Duodenal mucosa (tissue), 2 donors: ENCODE measurements around the gene MLH3.

ENCODE experiments used
- H3K27ac ChIP-seq: one replicate; pipeline ENCODE4 v1.7.0; 2013; ENCODE audit warnings: low read depth, low read length
- H3K27me3 ChIP-seq, 2 donors: one replicate each; pipeline ENCODE4 v1.7.0; 2013; ENCODE audit warnings: low read length in 2 of 2, control low read depth in 1 of 2; ENCODE audit not compliant: insufficient read depth in 2 of 2, control insufficient read depth in 1 of 2
- H3K36me3 ChIP-seq, 2 donors: one replicate each; pipeline ENCODE4 v1.7.0; 2013; ENCODE audit warnings: low read length in 2 of 2, control low read depth in 1 of 2; ENCODE audit not compliant: insufficient read depth in 2 of 2, control insufficient read depth in 1 of 2
- H3K4me1 ChIP-seq, 2 donors: one replicate each; pipeline ENCODE4 v1.7.0; 2013; ENCODE audit warnings: low read length in 2 of 2, control low read depth in 1 of 2; ENCODE audit not compliant: insufficient read depth in 2 of 2, control insufficient read depth in 1 of 2
- H3K4me3 ChIP-seq, 2 donors: one replicate each; pipeline ENCODE4 v1.7.0; 2013; ENCODE audit warnings: low read length in 2 of 2, low read depth in 1 of 2
- H3K9ac ChIP-seq, 2 donors: one replicate each; pipeline ENCODE4 v1.7.0; 2013; ENCODE audit warnings: low read length in 2 of 2, low read depth in 1 of 2
- H3K9me3 ChIP-seq, 2 donors: one replicate each; pipeline ENCODE4 v1.7.0; 2013; ENCODE audit warnings: low read length in 2 of 2, control low read depth in 1 of 2; ENCODE audit not compliant: control insufficient read depth in 1 of 2

Gene MLH3

DNA sequence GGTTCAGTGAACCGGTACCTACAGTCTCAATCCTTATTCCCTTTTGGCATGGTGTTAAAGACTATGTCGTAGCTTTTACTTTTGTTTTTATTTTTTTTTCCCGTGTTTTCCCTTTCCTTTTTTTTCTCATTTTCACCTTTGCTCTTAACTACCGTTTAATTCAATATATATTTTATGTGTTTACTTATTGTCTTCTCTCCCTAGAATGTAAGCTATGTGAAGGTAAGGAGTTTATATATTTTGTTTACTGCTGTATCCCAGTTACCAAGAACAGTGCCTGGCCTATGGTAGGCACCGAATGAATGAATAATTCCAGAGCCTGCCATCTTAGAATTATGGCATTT, 261 bp upstream of the MLH3 start:
- Histone ChIP-seq H3K27me3 (no peaks in the 10 kb centered on the region), H3K9me3 (no peaks in the 10 kb centered on the region), H3K4me3 (peak overlapping the region; percentile 67 to 78), H3K9ac (peak overlapping the region; percentile 45 to 93), H3K4me1 (peaks cover 9 to 15% of the 10 kb centered on the region in 2 donors), H3K27ac (peak overlapping the region; percentile 82), H3K36me3 (no peaks in the 10 kb centered on the region)

DNA sequence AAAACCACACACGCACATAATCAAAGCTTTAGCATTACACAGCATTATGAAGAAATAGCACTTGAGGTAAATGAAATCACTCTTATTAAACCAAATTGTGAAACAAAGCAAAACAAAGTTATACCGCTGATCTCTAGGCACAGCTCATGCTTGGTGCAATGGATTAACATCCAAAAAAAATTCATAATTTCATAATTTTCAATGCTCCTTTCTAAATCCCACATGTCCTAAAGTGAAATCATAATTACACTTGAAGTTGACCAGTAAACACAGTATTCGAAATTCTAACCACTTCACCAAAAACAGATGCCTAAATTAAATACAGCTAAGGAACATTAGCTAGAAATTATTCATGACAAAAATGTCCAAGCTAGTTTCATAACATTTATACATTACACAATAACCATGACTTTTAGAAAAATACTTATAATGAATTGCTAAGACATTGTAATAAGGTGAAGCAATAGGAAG, 1.5 kb downstream of the MLH3 start:
- H3K4me3 ChIP-seq = no peak overlapping the region

DNA sequence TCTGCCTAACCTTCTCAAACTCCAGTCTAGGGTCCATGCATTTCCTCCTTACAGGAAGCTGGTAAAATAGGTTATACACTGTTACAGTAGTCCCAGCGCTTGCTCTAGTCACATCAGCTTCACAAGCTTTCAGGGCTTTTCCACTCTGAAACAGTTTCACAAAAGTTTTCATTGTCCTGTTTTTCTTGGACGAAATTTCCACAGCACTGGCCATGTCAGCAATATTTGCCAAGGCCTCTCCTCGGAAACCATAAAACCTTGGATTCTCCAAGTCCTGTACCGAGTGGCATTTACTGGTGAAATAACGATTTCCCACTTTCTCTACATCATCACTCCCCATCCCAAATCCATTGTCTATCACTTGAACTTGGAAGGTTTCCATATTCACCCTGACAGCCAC, 2.1 kb downstream of the MLH3 start:
- Histone ChIP-seq H3K4me1 (peaks cover 13 to 26% of the 10 kb centered on the region in 2 donors), H3K9ac (no peak overlapping the region), H3K9me3 (no peaks in the 10 kb centered on the region), H3K27ac (no peak overlapping the region), H3K27me3 (no peaks in the 10 kb centered on the region), H3K36me3 (no peaks in the 10 kb centered on the region), H3K4me3 (no peak overlapping the region)

More for the DNA sequence above, 1.5 kb downstream of the MLH3 start:
- no peaks in the 10 kb centered on the region for H3K36me3 ChIP-seq
- H3K9me3 ChIP-seq = no peaks in the 10 kb centered on the region
- no peak overlapping the region for H3K27ac ChIP-seq
- H3K9ac ChIP-seq = no peak overlapping the region
- H3K27me3 ChIP-seq = no peaks in the 10 kb centered on the region
- H3K4me1 ChIP-seq = peaks cover 11 to 20% of the 10 kb centered on the region in 2 donors

DNA sequence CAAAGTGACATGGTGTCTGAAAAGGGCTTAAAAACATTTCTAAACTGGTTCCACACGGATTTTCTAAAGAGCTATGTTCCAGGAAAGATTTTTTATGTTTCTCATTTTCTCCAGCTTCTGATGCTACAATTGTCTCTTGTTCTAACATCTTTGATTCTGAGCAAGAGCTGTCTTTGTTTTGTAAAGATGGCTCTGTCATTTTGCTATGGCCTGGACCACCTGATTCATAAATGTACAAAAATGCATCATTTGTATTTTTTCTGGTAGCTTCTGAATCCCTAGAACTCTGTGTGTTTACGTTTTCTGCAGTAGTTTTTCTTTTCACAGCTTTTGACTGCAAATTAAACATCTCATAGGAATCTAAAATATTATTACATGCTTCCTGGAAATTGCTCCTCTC, 3.2 kb downstream of the MLH3 start:
- Histone ChIP-seq H3K9ac (no peak overlapping the region), H3K4me3 (no peak overlapping the region), H3K4me1 (peaks cover 13 to 26% of the 10 kb centered on the region in 2 donors), H3K27me3 (no peaks in the 10 kb centered on the region), H3K9me3 (no peaks in the 10 kb centered on the region), H3K27ac (no peak overlapping the region), H3K36me3 (no peaks in the 10 kb centered on the region)

DNA sequence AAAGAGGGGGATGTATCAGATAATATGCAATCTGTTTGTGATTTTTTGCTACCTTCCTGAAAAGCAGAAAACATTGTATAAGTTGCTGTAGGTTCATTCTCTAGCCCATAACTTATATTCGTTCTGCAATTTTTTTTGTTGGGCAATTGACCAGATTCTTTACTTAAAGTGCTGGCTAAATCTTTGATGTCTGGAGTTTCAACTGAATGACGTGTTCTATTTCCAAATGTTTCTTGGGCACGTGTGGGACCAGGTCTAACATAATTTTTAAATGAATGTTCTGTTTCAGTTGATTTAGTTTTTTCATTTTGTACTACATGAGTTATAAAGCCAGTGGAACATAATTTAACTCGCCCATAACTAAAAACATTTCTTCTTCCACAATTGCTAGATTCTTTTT, 3.8 kb downstream of the MLH3 start:
- no peaks in the 10 kb centered on the region for H3K9me3 ChIP-seq
- H3K9ac ChIP-seq = no peak overlapping the region
- H3K27me3 ChIP-seq = no peaks in the 10 kb centered on the region
- H3K27ac ChIP-seq = no peak overlapping the region
- no peak overlapping the region for H3K4me3 ChIP-seq
- no peaks in the 10 kb centered on the region for H3K36me3 ChIP-seq
- peaks cover 13 to 27% of the 10 kb centered on the region in 2 donors for H3K4me1 ChIP-seq

DNA sequence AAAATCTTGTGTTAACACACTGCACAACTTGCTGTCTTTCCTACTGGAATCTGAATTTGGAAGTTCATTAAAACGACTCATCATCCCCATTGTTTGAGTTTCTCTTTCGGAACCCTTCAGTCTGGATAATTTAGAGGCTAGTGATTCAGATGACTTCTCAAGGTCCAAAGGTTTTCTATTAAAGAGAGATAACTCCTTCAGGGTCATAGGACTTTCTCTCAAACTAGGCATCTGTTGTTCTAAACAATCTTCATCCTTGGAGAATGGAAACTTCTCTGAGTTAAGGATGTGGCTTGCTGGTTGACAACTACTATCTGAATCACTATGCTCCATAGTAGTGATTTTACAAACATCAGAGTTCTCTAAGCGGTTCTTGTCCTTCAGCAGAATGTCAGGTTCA, 4.4 kb downstream of the MLH3 start:
- no peak overlapping the region for H3K27ac ChIP-seq
- peaks cover 16 to 33% of the 10 kb centered on the region in 2 donors for H3K4me1 ChIP-seq
- no peak overlapping the region for H3K4me3 ChIP-seq

DNA sequence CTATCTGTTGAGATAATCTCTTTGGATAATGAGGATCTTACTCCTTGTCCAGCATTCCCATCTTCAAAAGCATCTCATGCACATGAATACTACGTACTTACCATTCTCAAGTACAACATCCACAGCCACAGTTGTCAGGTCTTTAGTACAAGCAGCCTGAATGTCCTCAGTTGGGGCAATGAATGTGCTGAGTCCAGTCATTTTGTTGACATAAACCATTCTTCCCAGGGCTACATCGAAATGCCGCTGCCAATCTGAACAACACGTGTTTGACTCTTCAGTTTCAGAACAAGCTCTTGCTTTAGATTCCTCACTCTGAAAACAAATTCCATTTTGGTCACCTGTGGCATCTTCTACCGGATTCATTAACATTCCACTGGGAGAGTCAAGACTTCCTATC, 5.0 kb downstream of the MLH3 start:
- Histone ChIP-seq H3K9ac (no peak overlapping the region), H3K4me3 (no peak overlapping the region), H3K27ac (no peak overlapping the region), H3K36me3 (peaks cover 0 to 2% of the 10 kb centered on the region in 2 donors), H3K27me3 (no peaks in the 10 kb centered on the region), H3K9me3 (no peaks in the 10 kb centered on the region), H3K4me1 (peaks cover 23 to 37% of the 10 kb centered on the region in 2 donors)

More for the DNA sequence above, 4.4 kb downstream of the MLH3 start:
- Histone ChIP-seq H3K9ac (no peak overlapping the region), H3K9me3 (no peaks in the 10 kb centered on the region), H3K36me3 (no peaks in the 10 kb centered on the region), H3K27me3 (no peaks in the 10 kb centered on the region)

DNA sequence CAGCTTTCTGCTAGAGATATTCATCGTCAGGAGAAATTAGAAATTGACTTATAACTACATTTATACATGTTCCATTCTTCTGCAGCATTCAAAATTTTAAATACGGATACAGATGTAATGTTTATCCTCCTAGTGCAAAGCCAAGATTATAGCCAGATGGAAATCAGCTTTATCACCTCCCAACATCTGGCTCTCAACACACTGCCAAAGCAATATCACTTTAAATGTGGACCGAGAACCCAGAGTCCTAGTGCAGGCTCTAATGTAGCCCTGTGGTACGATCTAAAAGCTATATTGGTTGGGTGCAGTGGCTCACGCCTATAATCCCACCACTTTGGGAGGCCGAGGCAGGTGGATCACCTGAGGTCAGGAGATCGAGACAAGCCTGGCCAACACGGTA, 6.5 kb downstream of the MLH3 start:
- peaks cover 17 to 35% of the 10 kb centered on the region in 2 donors for H3K4me1 ChIP-seq
- no peaks in the 10 kb centered on the region for H3K27me3 ChIP-seq
- no peak overlapping the region for H3K4me3 ChIP-seq
- H3K27ac ChIP-seq = no peak overlapping the region
- no peak overlapping the region for H3K9ac ChIP-seq
- H3K9me3 ChIP-seq = no peaks in the 10 kb centered on the region
- peaks cover 0 to 2% of the 10 kb centered on the region in 2 donors for H3K36me3 ChIP-seq

DNA sequence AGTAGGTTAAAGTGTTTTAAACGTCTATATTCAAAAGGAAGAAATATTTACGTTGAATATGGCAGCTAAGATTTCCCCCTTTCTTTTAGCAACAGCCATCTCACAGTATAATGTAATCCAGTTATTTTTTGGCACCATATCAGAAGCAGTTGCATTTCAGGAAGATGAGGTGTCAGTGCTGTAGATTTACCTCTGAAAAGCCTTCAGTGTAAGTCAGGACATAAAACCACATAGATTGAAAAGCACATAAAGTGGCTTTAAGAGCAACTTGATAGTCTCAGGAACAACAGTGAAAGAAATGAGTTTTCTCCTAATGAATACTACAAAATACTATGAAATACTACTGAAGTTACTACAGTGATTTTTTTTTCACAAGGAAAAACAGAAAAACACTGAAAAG, 6.9 kb downstream of the MLH3 start:
- H3K27ac ChIP-seq = no peak overlapping the region
- no peaks in the 10 kb centered on the region for H3K27me3 ChIP-seq
- peaks cover 0 to 2% of the 10 kb centered on the region in 2 donors for H3K36me3 ChIP-seq
- H3K4me3 ChIP-seq = no peak overlapping the region
- peaks cover 17 to 33% of the 10 kb centered on the region in 2 donors for H3K4me1 ChIP-seq
- H3K9me3 ChIP-seq = no peaks in the 10 kb centered on the region
- no peak overlapping the region for H3K9ac ChIP-seq

DNA sequence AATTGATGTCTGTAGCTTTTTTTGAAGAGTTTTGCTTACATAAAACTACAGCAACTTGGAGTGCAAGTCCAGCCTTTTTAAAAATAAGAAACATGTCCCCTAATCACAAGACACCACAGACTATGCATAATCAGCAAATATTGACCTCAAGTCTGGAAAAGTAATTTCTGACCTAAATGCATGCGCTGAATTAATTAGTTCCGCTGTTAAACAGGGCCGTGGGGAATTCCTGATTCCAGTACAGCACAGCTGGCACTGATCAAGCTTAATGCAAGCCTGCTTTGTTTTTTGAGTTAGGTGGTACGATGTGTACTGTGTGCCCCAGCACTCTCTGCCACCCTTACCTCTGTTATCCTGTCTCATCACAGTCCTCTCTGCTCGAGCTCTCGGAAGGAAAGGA, 9.2 kb downstream of the MLH3 start:
- H3K27me3 ChIP-seq = no peaks in the 10 kb centered on the region
- H3K4me1 ChIP-seq = peaks cover 17 to 29% of the 10 kb centered on the region in 2 donors
- H3K9me3 ChIP-seq = no peaks in the 10 kb centered on the region
- H3K4me3 ChIP-seq = peak overlapping the region; percentile 23 to 35
- peaks cover 3 to 5% of the 10 kb centered on the region in 2 donors for H3K36me3 ChIP-seq
- peak overlapping the region; percentile 13 for H3K27ac ChIP-seq
- H3K9ac ChIP-seq = peak overlapping the region; percentile 26 to 35

DNA sequence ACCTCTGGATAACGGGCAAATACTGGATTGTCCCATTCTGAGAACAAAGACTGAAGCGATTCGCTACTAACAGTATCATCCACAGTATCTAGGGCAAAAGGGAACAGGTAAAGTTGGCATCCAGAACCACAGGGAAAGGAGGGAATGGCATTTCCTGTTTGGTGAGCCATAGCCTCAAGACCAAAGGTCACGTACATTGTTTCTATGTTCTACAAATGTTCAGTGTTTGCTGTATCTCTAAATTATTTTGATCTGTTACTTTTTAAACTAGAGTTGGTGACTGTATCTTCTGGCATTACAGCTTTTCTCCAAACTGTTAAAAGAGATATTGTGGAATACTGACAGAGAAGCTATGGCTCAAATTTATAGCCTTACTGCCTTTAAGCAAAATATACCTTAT, 9.7 kb downstream of the MLH3 start:
- Histone ChIP-seq H3K27ac (peak overlapping the region; percentile 13), H3K4me3 (peak overlapping the region in 1 of 2 donors; percentile 35), H3K4me1 (peaks cover 17 to 27% of the 10 kb centered on the region in 2 donors), H3K9me3 (no peaks in the 10 kb centered on the region), H3K27me3 (no peaks in the 10 kb centered on the region), H3K36me3 (peaks cover 3 to 10% of the 10 kb centered on the region in 2 donors), H3K9ac (peak overlapping the region in 1 of 2 donors; percentile 35)
